Left kidney (tissue), 2 donors: ENCODE results near the gene FAM53B. TPM values are rescaled to one million over a fixed set of nuclear protein-coding genes. Genes with fewer than 3 reads are reported as not detected.
"Not testable (repeated sequence)": the region's sequence is repeated elsewhere in the genome, so short reads cannot be mapped to it uniquely, and the experiment has no call there.

Source experiments
- DNase-seq: peaks from one replicate; pipeline ENCODE4 v3.0.0-alpha.2; 2013
- polyA plus RNA-seq: library from polyadenylated mRNA; unstranded; fragments of 120-200 nt; gene quantifications from one replicate; pipeline ENCODE4 v1.2.1, GENCODE V29; 2013; ENCODE audit not compliant: insufficient read length

FAM53B gene
- polyA plus RNA-seq, 1 donor = 23.4 TPM

- DNase-seq = not testable (repeated sequence)
Observed at GRCh38 chr10:124610851-124611250, 133.3 kb downstream of the FAM53B start.

- DNase-seq = not testable (repeated sequence)
Observed at GRCh38 chr10:124610186-124610585, 134.0 kb downstream of the FAM53B start.

GRCh38 chr10:124609698-124610097, 134.5 kb downstream of the FAM53B start:
- no peak for DNase-seq

GRCh38 chr10:124608093-124608721, 136.0 kb downstream of the FAM53B start:
- no peak for DNase-seq

- DNase-seq = no peak
Observed at GRCh38 chr10:124607693-124608092, 136.5 kb downstream of the FAM53B start.

- DNase-seq = no peak
Observed at GRCh38 chr10:124606822-124607221, 137.4 kb downstream of the FAM53B start.

- DNase-seq = no peak
Observed at GRCh38 chr10:124605856-124606812, 138.0 kb downstream of the FAM53B start.

GRCh38 chr10:124605481-124605855, 138.7 kb downstream of the FAM53B start:
- DNase-seq = no peak

- DNase-seq = no peak
Observed at GRCh38 chr10:124605001-124605370, 139.2 kb downstream of the FAM53B start.

- no peak for DNase-seq
Observed at GRCh38 chr10:124604214-124605000, 139.8 kb downstream of the FAM53B start.

- DNase-seq = no peak
Observed at GRCh38 chr10:124603376-124604213, 140.6 kb downstream of the FAM53B start.

- no peak for DNase-seq
Observed at GRCh38 chr10:124602646-124603365, 141.4 kb downstream of the FAM53B start.

GRCh38 chr10:124602121-124602561, 142.0 kb downstream of the FAM53B start:
- no peak for DNase-seq

GRCh38 chr10:124601431-124602120, 142.6 kb downstream of the FAM53B start:
- no peak for DNase-seq

- DNase-seq = no peak
Observed at GRCh38 chr10:124601016-124601415, 143.2 kb downstream of the FAM53B start.

- no peak for DNase-seq
Observed at GRCh38 chr10:124600051-124600880, 143.9 kb downstream of the FAM53B start.

- DNase-seq = no peak
Observed at GRCh38 chr10:124599588-124600050, 144.6 kb downstream of the FAM53B start.

- DNase-seq = no peak
Observed at GRCh38 chr10:124598773-124599587, 145.2 kb downstream of the FAM53B start.
